AG09309 (cell line): Measurements from ENCODE around the gene COL5A3.

Source experiments
- DNase-seq: peaks from one replicate; pipeline ENCODE4 v3.0.0-alpha.2; 2010; ENCODE audit warnings: low read depth
- H3K4me3 ChIP-seq: 2 replicates; pipeline ENCODE4 v1.5.1; 2011; ENCODE audit warnings: mild to moderate bottlenecking, low read depth, low read length, moderate library complexity; ENCODE audit not compliant: control insufficient read depth
- CTCF ChIP-seq: IDR thresholded peaks from 2 replicates; pipeline ENCODE4 v1.5.1; 2011; ENCODE audit warnings: mild to moderate bottlenecking, low read depth, low read length, inconsistent platforms; ENCODE audit not compliant: insufficient read depth, control insufficient read depth; ENCODE audit errors: missing control alignments

Gene COL5A3

GRCh38 chr19:10000171-10000826 is 10.0 kb downstream of the COL5A3 start:
- TF ChIP-seq CTCF, result peak; percentile 96
- no peak overlapping the region for H3K4me3 ChIP-seq
- DNase-seq, result no peak

GRCh38 chr19:9996541-9996940 is 13.8 kb downstream of the COL5A3 start:
- no peak for TF ChIP-seq CTCF
- H3K4me3 ChIP-seq, result no peak overlapping the region
- DNase-seq, result no peak

- no peak overlapping the region for H3K4me3 ChIP-seq
- no peak for TF ChIP-seq CTCF
- no peak for DNase-seq
Measured at GRCh38 chr19:9995999-9996398, 14.3 kb downstream of the COL5A3 start.

- no peak for TF ChIP-seq CTCF
Measured at GRCh38 chr19:9995084-9995483, 15.2 kb downstream of the COL5A3 start.

GRCh38 chr19:9991425-9992191 is 18.7 kb downstream of the COL5A3 start:
- DNase-seq, result no peak
- no peak overlapping the region for H3K4me3 ChIP-seq
- TF ChIP-seq CTCF, result no peak

More at GRCh38 chr19:9995084-9995483, 15.2 kb downstream of the COL5A3 start:
- H3K4me3 ChIP-seq, result no peak overlapping the region
- DNase-seq, result no peak

- TF ChIP-seq CTCF, result no peak
- DNase-seq, result no peak
- H3K4me3 ChIP-seq, result no peak overlapping the region
Measured at GRCh38 chr19:9989504-9989903, 20.8 kb downstream of the COL5A3 start.
